GM13977 (cell line): ENCODE results near the gene PHF12.

Experiments used
- DNase-seq: peaks from one replicate; pipeline ENCODE4 v3.0.0; 2012; ENCODE audit warnings: low spot score
- CTCF ChIP-seq: IDR thresholded peaks from 2 replicates; pipeline ENCODE4 v1.5.1; 2012; ENCODE audit warnings: mild to moderate bottlenecking, control low read depth; ENCODE audit not compliant: insufficient read depth; ENCODE audit errors: extremely low read depth, missing control alignments
- in situ Hi-C: fragments of 300-500 bp; cut with MboI; formaldehyde crosslinking; loops from one replicate; pipeline ENCODE4 v1.12.0; 2022; ENCODE audit warnings: low sequenced_read_pairs, low pct_unique_long_range_greater_than_20kb, mixed read lengths, inconsistent platforms; ENCODE audit not compliant: unreplicated experiment

The PHF12 gene

GRCh38 chr17:28975646-28976045 is 24.3 kb upstream of the PHF12 start:
- in situ Hi-C loops, result loop anchor here (10.0 kb wide), 1 partner anchor 129 kb away; no protein-coding TSS in a partner anchor
- no peak for DNase-seq
- TF ChIP-seq CTCF, result no peak

- DNase-seq, result no peak
- no peak for TF ChIP-seq CTCF
- in situ Hi-C loops, result loop anchor here (10.0 kb wide), 1 partner anchor 130 kb away; no protein-coding TSS in a partner anchor
These were observed 23.7 kb upstream of the PHF12 start for GRCh38 chr17:28975031-28975430.

GRCh38 chr17:28974451-28974850 is 23.1 kb upstream of the PHF12 start:
- in situ Hi-C loops, result loop anchor here (10.0 kb wide), 1 partner anchor 130 kb away; no protein-coding TSS in a partner anchor
- TF ChIP-seq CTCF, result no peak
- DNase-seq, result no peak

GRCh38 chr17:28973425-28973824 is 22.1 kb upstream of the PHF12 start:
- TF ChIP-seq CTCF, result no peak
- in situ Hi-C loops, result loop anchor here (10.0 kb wide), 1 partner anchor 131 kb away; no protein-coding TSS in a partner anchor
- no peak for DNase-seq

GRCh38 chr17:28972437-28972836 is 21.1 kb upstream of the PHF12 start:
- in situ Hi-C loops, result loop anchor here (10.0 kb wide), 1 partner anchor 132 kb away; no protein-coding TSS in a partner anchor
- TF ChIP-seq CTCF, result no peak
- no peak for DNase-seq

- no peak for TF ChIP-seq CTCF
- no peak for DNase-seq
- in situ Hi-C loops, result loop anchor here (10.0 kb wide), 1 partner anchor 134 kb away; no protein-coding TSS in a partner anchor
These were observed 19.6 kb upstream of the PHF12 start for GRCh38 chr17:28970879-28971278.
